ENCODE data around the gene SFPQ.

GRCh38 chr1:35211120-35211414 is 18.1 kb upstream of the SFPQ start:
- no peak for TF ChIP-seq CTCF (IDR thresholded peaks at IDR 0.05)
- TF ChIP-seq POLR2A (IDR thresholded peaks at IDR 0.05), result no peak
